Loucy (cell line): ENCODE data around the gene RFX3.

Experiments used
- EZH2phosphoT487 ChIP-seq: fragments of 200-600 bp; IDR thresholded peaks from 2 replicates; pipeline ENCODE4 v1.6.1; 2018; ENCODE audit warnings: antibody characterized with exemption, mild to moderate bottlenecking, moderate library complexity, borderline replicate concordance
- TF ChIP-seq, protein P1 (sequence below): fragments of 200-600 bp; sonication (generic); conservative IDR thresholded peaks from 2 replicates; pipeline ENCODE4 v1.5.1; 2014; ENCODE audit warnings: mild to moderate bottlenecking, antibody characterized with exemption, low read length

DNA sequence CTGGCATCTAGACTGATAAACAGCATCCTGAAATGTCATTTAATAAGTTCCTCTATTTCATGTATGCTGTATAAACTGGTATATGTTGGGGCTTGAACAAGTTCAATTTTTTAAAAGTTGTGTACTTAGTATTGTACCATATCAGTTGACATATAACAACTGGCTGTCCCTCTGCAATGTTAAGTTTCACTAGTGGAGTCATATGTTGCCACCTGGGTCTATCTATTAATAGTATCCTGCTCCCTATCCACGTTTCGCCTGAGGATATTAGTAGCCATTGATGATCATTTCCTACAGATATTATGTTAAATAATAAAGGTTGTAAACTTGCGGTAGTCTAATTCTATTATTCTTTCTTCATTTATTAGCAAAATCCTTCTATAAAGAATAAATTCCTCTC, 177.6 kb downstream of the RFX3 start:
- TF ChIP-seq, protein P1, sequence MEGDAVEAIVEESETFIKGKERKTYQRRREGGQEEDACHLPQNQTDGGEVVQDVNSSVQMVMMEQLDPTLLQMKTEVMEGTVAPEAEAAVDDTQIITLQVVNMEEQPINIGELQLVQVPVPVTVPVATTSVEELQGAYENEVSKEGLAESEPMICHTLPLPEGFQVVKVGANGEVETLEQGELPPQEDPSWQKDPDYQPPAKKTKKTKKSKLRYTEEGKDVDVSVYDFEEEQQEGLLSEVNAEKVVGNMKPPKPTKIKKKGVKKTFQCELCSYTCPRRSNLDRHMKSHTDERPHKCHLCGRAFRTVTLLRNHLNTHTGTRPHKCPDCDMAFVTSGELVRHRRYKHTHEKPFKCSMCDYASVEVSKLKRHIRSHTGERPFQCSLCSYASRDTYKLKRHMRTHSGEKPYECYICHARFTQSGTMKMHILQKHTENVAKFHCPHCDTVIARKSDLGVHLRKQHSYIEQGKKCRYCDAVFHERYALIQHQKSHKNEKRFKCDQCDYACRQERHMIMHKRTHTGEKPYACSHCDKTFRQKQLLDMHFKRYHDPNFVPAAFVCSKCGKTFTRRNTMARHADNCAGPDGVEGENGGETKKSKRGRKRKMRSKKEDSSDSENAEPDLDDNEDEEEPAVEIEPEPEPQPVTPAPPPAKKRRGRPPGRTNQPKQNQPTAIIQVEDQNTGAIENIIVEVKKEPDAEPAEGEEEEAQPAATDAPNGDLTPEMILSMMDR, result no peak
- TF ChIP-seq EZH2phosphoT487, result no peak
